GM19455 (cell line): ENCODE data around the gene LCE1B.

Source experiments
- ATAC-seq: cut with Tn5 transposase; IDR thresholded peaks from one replicate; pipeline ENCODE4 v1.9.1; 2021; ENCODE audit not compliant: unreplicated experiment

The LCE1B gene

GRCh38 chr1:152811671-152812070 lies at the start of gene LCE1B:
TSS of gene LCE1B (plus strand) at chr1:152811971. CDS start at chr1:152812447, 476 bp downstream.
- no peak for ATAC-seq

- ATAC-seq = no peak
These were observed 42.8 kb upstream of the LCE1B start for GRCh38 chr1:152768847-152769533.

- no peak for ATAC-seq
These were observed 41.4 kb upstream of the LCE1B start for GRCh38 chr1:152770411-152770810.

GRCh38 chr1:152774875-152775274 lies 36.9 kb upstream of the LCE1B start, which contains the start of gene LCE1F:
TSS of gene LCE1F (plus strand) at chr1:152775140. CDS start at chr1:152776372, 1,232 bp downstream.
- ATAC-seq = no peak

GRCh38 chr1:152776361-152776760 lies 35.4 kb upstream of the LCE1B start:
- no peak for ATAC-seq

GRCh38 chr1:152777510-152778137 lies 34.1 kb upstream of the LCE1B start:
- ATAC-seq = no peak

GRCh38 chr1:152783095-152783494 lies 28.7 kb upstream of the LCE1B start:
- ATAC-seq = no peak

- no peak for ATAC-seq
These were observed 25.7 kb upstream of the LCE1B start, which contains the start of gene LCE1E for GRCh38 chr1:152786077-152786476. TSS of gene LCE1E (plus strand) at chr1:152786257. CDS start at chr1:152787300, 1,043 bp downstream.

- no peak for ATAC-seq
These were observed 16.1 kb upstream of the LCE1B start for GRCh38 chr1:152795686-152796085.

GRCh38 chr1:152796421-152796820 lies 15.3 kb upstream of the LCE1B start, which contains the start of gene LCE1D:
TSS of gene LCE1D (plus strand) at chr1:152796721. CDS start at chr1:152797795, 1,074 bp downstream.
- no peak for ATAC-seq

GRCh38 chr1:152801333-152801732 lies 10.4 kb upstream of the LCE1B start:
- ATAC-seq = no peak

GRCh38 chr1:152806576-152806975 lies 5.2 kb upstream of the LCE1B start, which contains the start of gene LCE1C:
TSS of gene LCE1C (minus strand) at chr1:152806651. CDS start at chr1:152805478, 1,173 bp downstream.
- ATAC-seq = no peak

GRCh38 chr1:152811050-152811449 lies 721 bp upstream of the LCE1B start:
- no peak for ATAC-seq

- no peak for ATAC-seq
These were observed 5.5 kb downstream of the LCE1B start for GRCh38 chr1:152817309-152817708.

GRCh38 chr1:152823294-152823693 lies 11.5 kb downstream of the LCE1B start:
- no peak for ATAC-seq

GRCh38 chr1:152824964-152825363 lies 13.2 kb downstream of the LCE1B start:
- ATAC-seq = no peak

- ATAC-seq = no peak
These were observed 15.4 kb downstream of the LCE1B start, which contains the start of gene LCE1A for GRCh38 chr1:152827173-152827572. TSS of gene LCE1A (plus strand) at chr1:152827473. CDS start at chr1:152827473, 0 bp downstream.

- no peak for ATAC-seq
These were observed 25.1 kb downstream of the LCE1B start for GRCh38 chr1:152836870-152837269.

- no peak for ATAC-seq
These were observed 30.8 kb downstream of the LCE1B start, which contains the start of gene LCE6A for GRCh38 chr1:152842556-152842955. TSS of gene LCE6A (plus strand) at chr1:152842856. CDS start at chr1:152843521, 665 bp downstream.

- no peak for ATAC-seq
These were observed 43.9 kb downstream of the LCE1B start for GRCh38 chr1:152855661-152856060.

GRCh38 chr1:152858062-152858461 lies 46.3 kb downstream of the LCE1B start:
- ATAC-seq = no peak

- ATAC-seq = no peak
These were observed 47.9 kb downstream of the LCE1B start, which contains the start of gene LCE7A for GRCh38 chr1:152859696-152860095. TSS of gene LCE7A (plus strand) at chr1:152859996. CDS start at chr1:152860698, 702 bp downstream.
